SH-SY5Y (cell line): ENCODE results near the gene ACAD9.

Source experiments
- GATA2 ChIP-seq: IDR thresholded peaks from 2 replicates; pipeline ENCODE4 v1.6.1; 2011; ENCODE audit warnings: mild to moderate bottlenecking, low read depth, low read length
- GATA3 ChIP-seq: IDR thresholded peaks from 2 replicates; pipeline ENCODE4 v1.6.1; 2011; ENCODE audit warnings: low read depth, mild to moderate bottlenecking, low read length, moderate library complexity

- TF ChIP-seq GATA2 (no peak), GATA3 (no peak)
These were observed 44.3 kb upstream of the ACAD9 start for GRCh38 chr3:128835096-128835495.
